Activated T-cell treated with anti-CD3 and anti-CD28 coated beads for 1 hour (primary cell): ENCODE measurements around the gene ACSBG1.

Experiments used
- DNase-seq: peaks from one replicate; pipeline ENCODE4 v3.0.0-alpha.2; 2020; ENCODE audit warnings: low read depth

Gene ACSBG1

GRCh38 chr15:78129751-78130287 lies 104.5 kb downstream of the ACSBG1 start:
- no peak for DNase-seq

GRCh38 chr15:78129077-78129750 lies 105.2 kb downstream of the ACSBG1 start:
- DNase-seq: no peak

- no peak for DNase-seq
These were observed 106.5 kb downstream of the ACSBG1 start for GRCh38 chr15:78127882-78128281.

GRCh38 chr15:78125267-78125666 lies 109.1 kb downstream of the ACSBG1 start:
- no peak for DNase-seq

- DNase-seq: no peak
These were observed 113.8 kb downstream of the ACSBG1 start for GRCh38 chr15:78120523-78120922.
